GM23338 (cell line): ENCODE measurements around the gene RCOR3. TPM values are rescaled to one million over a fixed set of nuclear protein-coding genes. Genes with fewer than 3 reads are reported as not detected.
"Not testable (repeated sequence)": the region's sequence is repeated elsewhere in the genome, so short reads cannot be mapped to it uniquely, and the experiment has no call there.

Experiments used
- ATAC-seq: fragments of 200-7000 bp; cut with Tn5 transposase; 3 replicates; pipeline ENCODE4 v1.9.1; 2020
- DNase-seq: peaks from one replicate; pipeline ENCODE4 v3.0.0-alpha.2; 2015; ENCODE audit warnings: low spot score
- H2AFZ ChIP-seq: fragments of 200-600 bp; sonication (generic); 2 replicates; pipeline ENCODE4 v1.8.0; 2016; ENCODE audit warnings: antibody characterized with exemption, mild to moderate bottlenecking, moderate library complexity
- H3F3A ChIP-seq: fragments of 200-600 bp; sonication (generic); replicated peaks from 2 replicates; pipeline ENCODE4 v1.8.0; 2017; ENCODE audit warnings: antibody characterized with exemption, mixed run types, low read depth
- H3K27ac ChIP-seq: fragments of 200-600 bp; sonication (generic); 2 replicates; pipeline ENCODE4 v1.6.1; 2016; ENCODE audit warnings: low read depth
- H3K27me3 ChIP-seq: fragments of 200-600 bp; sonication (generic); 2 replicates; pipeline ENCODE4 v1.8.0; 2016; ENCODE audit warnings: mild to moderate bottlenecking, mixed run types, moderate library complexity; ENCODE audit not compliant: insufficient read depth
- H3K36me3 ChIP-seq: fragments of 200-600 bp; sonication (generic); 2 replicates; pipeline ENCODE4 v1.8.0; 2016; ENCODE audit warnings: mild to moderate bottlenecking; ENCODE audit not compliant: insufficient read depth
- H3K4me1 ChIP-seq: fragments of 200-600 bp; sonication (generic); 2 replicates; pipeline ENCODE4 v1.8.0; 2016; ENCODE audit warnings: mild to moderate bottlenecking, moderate library complexity; ENCODE audit not compliant: insufficient read depth
- H3K4me2 ChIP-seq: fragments of 200-600 bp; sonication (generic); 2 replicates; pipeline ENCODE4 v1.7.1; 2017; ENCODE audit warnings: mixed run types
- H3K4me3 ChIP-seq: fragments of 200-600 bp; sonication (generic); 2 replicates; pipeline ENCODE4 v1.6.1; 2016; ENCODE audit warnings: mixed run types
- H3K79me2 ChIP-seq: fragments of 200-600 bp; sonication (generic); replicated peaks from 2 replicates; pipeline ENCODE4 v1.8.0; 2017; ENCODE audit warnings: mild to moderate bottlenecking; ENCODE audit not compliant: insufficient read depth
- H3K9me2 ChIP-seq: fragments of 200-600 bp; sonication (generic); 2 replicates; pipeline ENCODE4 v1.8.0; 2017; ENCODE audit not compliant: insufficient read depth
- H4K20me1 ChIP-seq: fragments of 200-600 bp; sonication (generic); replicated peaks from 2 replicates; pipeline ENCODE4 v1.8.0; 2017; ENCODE audit warnings: mild to moderate bottlenecking; ENCODE audit not compliant: insufficient read depth
- H3K27ac Mint-ChIP-seq: 2 replicates; pipeline ENCODE4 v1.8.0; 2020; ENCODE audit warnings: inconsistent platforms, mild to moderate bottlenecking, moderate library complexity, mixed read lengths
- H3K27me3 Mint-ChIP-seq: 3 replicates; pipeline ENCODE4 v1.8.0; 2022; ENCODE audit warnings: low read depth, mild to moderate bottlenecking, moderate library complexity, mixed read lengths, inconsistent platforms; ENCODE audit not compliant: insufficient read depth, poor library complexity
- H3K36me3 Mint-ChIP-seq: 3 replicates; pipeline ENCODE4 v1.8.0; 2021; ENCODE audit warnings: low read depth, mild to moderate bottlenecking, inconsistent platforms, moderate library complexity, mixed read lengths
- H3K4me1 Mint-ChIP-seq: 3 replicates; pipeline ENCODE4 v1.8.0; 2020; ENCODE audit warnings: mild to moderate bottlenecking, inconsistent platforms, mixed read lengths
- H3K4me3 Mint-ChIP-seq: 3 replicates; pipeline ENCODE4 v1.8.0; 2021; ENCODE audit warnings: moderate library complexity, mild to moderate bottlenecking, inconsistent platforms, mixed read lengths
- H3K9me3 Mint-ChIP-seq: 3 replicates; pipeline ENCODE4 v1.8.0; 2020; ENCODE audit warnings: moderate library complexity, mild to moderate bottlenecking, inconsistent platforms, mixed read lengths
- CREB1 ChIP-seq: fragments of 250-450 bp; sonication (Bioruptor Pico); IDR thresholded peaks from 2 replicates; pipeline ENCODE4 v1.5.0; 2020; ENCODE audit warnings: low read depth, mild to moderate bottlenecking, moderate library complexity
- ETS1 ChIP-seq: IDR thresholded peaks from 2 replicates; pipeline ENCODE4 v1.6.1; 2016; ENCODE audit warnings: antibody characterized with exemption
- EZH2 ChIP-seq: fragments of 200-600 bp; sonication (generic); IDR thresholded peaks from one replicate; pipeline ENCODE4 v1.8.0; 2017; ENCODE audit warnings: antibody characterized with exemption, mild to moderate bottlenecking, low read depth; ENCODE audit not compliant: unreplicated experiment
- EZH2phosphoT487 ChIP-seq: fragments of 200-600 bp; sonication (generic); IDR thresholded peaks from one replicate; pipeline ENCODE4 v1.8.1; 2018; ENCODE audit warnings: antibody characterized with exemption; ENCODE audit not compliant: unreplicated experiment
- JUNB ChIP-seq: IDR thresholded peaks from one replicate; pipeline ENCODE4 v1.6.1; 2016; ENCODE audit warnings: antibody characterized with exemption; ENCODE audit not compliant: unreplicated experiment
- NANOG ChIP-seq: IDR thresholded peaks from 2 replicates; pipeline ENCODE4 v1.6.1; 2016; ENCODE audit warnings: antibody characterized with exemption, borderline replicate concordance
- POLR2AphosphoS5 ChIP-seq: IDR thresholded peaks from 2 replicates; pipeline ENCODE4 v1.6.1; 2016; ENCODE audit warnings: antibody characterized with exemption, low read depth
- REST ChIP-seq: IDR thresholded peaks from one replicate; pipeline ENCODE4 v1.6.1; 2018; ENCODE audit warnings: antibody characterized with exemption; ENCODE audit not compliant: unreplicated experiment
- STAT1 ChIP-seq: IDR thresholded peaks from one replicate; pipeline ENCODE4 v1.6.1; 2016; ENCODE audit warnings: antibody characterized with exemption; ENCODE audit not compliant: unreplicated experiment
- ZNF114 ChIP-seq: fragments of 250-450 bp; sonication (Bioruptor Pico); IDR thresholded peaks from 2 replicates; pipeline ENCODE4 v1.5.0; 2020; ENCODE audit warnings: mild to moderate bottlenecking, moderate library complexity
- ZNF331 ChIP-seq: fragments of 250-450 bp; sonication (Bioruptor Pico); IDR thresholded peaks from 2 replicates; pipeline ENCODE4 v1.5.0; 2020; ENCODE audit warnings: low read depth, mild to moderate bottlenecking, moderate library complexity
- ZNF462 ChIP-seq: fragments of 250-450 bp; sonication (Bioruptor Pico); IDR thresholded peaks from 2 replicates; pipeline ENCODE4 v1.5.0; 2020; ENCODE audit warnings: mild to moderate bottlenecking, moderate library complexity
- polyA plus RNA-seq: library from polyadenylated mRNA; unstranded; fragments of >200 nt; fragmentation: Nextera tagmentation; extraction: Ambion mirVana; gene quantifications from 2 replicates; pipeline ENCODE4 v1.2.1, GENCODE V29; 2016
- total RNA-seq: library from RNA; depleted of rRNA; stranded (reverse); fragments of >200 nt; shearing (Covaris generic); gene quantifications from 2 replicates; pipeline ENCODE4 v1.2.3, GENCODE V29; 2014

RCOR3 gene
- total and polyA plus RNA-seq, 2 experiments from 2014 or later, result 19.4 to 26.2 TPM

GRCh38 chr1:211246583-211246982 is 12.6 kb upstream of the RCOR3 start:
- H3K27me3 Mint-ChIP-seq, H3K4me3 Mint-ChIP-seq, H3K4me2 ChIP-seq, H3K36me3 Mint-ChIP-seq, H3K4me3 ChIP-seq, H4K20me1 ChIP-seq, H3K79me2 ChIP-seq, H3K9me2 ChIP-seq, H3K27me3 ChIP-seq, H3F3A ChIP-seq, H3K36me3 ChIP-seq, H3K9me3 Mint-ChIP-seq: not testable (repeated sequence)
- peak overlapping the region; percentile 61 for H3K27ac ChIP-seq
- DNase-seq (peak; percentile 44), ATAC-seq (peak; percentile 58)
- Mint-ChIP-seq H3K27ac (peak overlapping the region; percentile 27), H3K4me1 (peaks cover 22% of the 10 kb centered on the region)
- H2AFZ ChIP-seq, result peak overlapping the region; percentile 16
- H3K4me1 ChIP-seq, result peaks cover 23% of the 10 kb centered on the region
- peak; percentile 35; the same call in 1 of the 2 replicates for TF ChIP-seq NANOG

GRCh38 chr1:211247921-211248320 is 11.2 kb upstream of the RCOR3 start:
- peak overlapping the region; percentile 82 for H2AFZ ChIP-seq
- H3K4me3 Mint-ChIP-seq, result no peak overlapping the region
- DNase-seq, result peak; percentile 17
- H3K4me1 ChIP-seq, result peaks cover 23% of the 10 kb centered on the region
- H3K4me1 Mint-ChIP-seq, result peaks cover 22% of the 10 kb centered on the region
- no peaks in the 10 kb centered on the region for H3K36me3 ChIP-seq
- H4K20me1 ChIP-seq, result no peaks in the 10 kb centered on the region
- H3K79me2 ChIP-seq, result no peaks in the 10 kb centered on the region
- peak overlapping the region; percentile 77 for H3K27ac Mint-ChIP-seq
- no peak overlapping the region; the same call in 1 of the 2 replicates for H3K4me2 ChIP-seq
- H3K36me3 Mint-ChIP-seq, result no peaks in the 10 kb centered on the region
- H3K9me3 Mint-ChIP-seq, result no peaks in the 10 kb centered on the region
- H3K27me3 ChIP-seq, result no peaks in the 10 kb centered on the region
- ATAC-seq, result peak; percentile 36; the same call in 2 of the 3 replicates
- no peak overlapping the region for H3K4me3 ChIP-seq
- peaks cover 3% of the 10 kb centered on the region; the same call in 1 of the 2 replicates for H3K9me2 ChIP-seq
- H3K27ac ChIP-seq, result peak overlapping the region; percentile 47; the same call in 1 of the 2 replicates
- no peaks in the 10 kb centered on the region for H3F3A ChIP-seq
- H3K27me3 Mint-ChIP-seq, result peaks cover 5% of the 10 kb centered on the region
- TF ChIP-seq EZH2 (no peak), ZNF462 (CRISPR knock-in tag) (no peak), ETS1 (no peak), EZH2phosphoT487 (no peak), NANOG (no peak), STAT1 (no peak), CREB1 (CRISPR knock-in tag) (no peak), ZNF114 (no peak), ZNF331 (CRISPR knock-in tag) (no peak), REST (no peak), JUNB (no peak), POLR2AphosphoS5 (no peak)
